HG02981 (cell line): Measurements from ENCODE around the gene SCML2.
"Not testable (repeated sequence)": the region's sequence is repeated elsewhere in the genome, so short reads cannot be mapped to it uniquely, and the experiment has no call there.

Experiments used
- ATAC-seq: cut with Tn5 transposase; IDR thresholded peaks from one replicate; pipeline ENCODE4 v1.9.1; 2021; ENCODE audit warnings: mild to moderate bottlenecking, moderate library complexity; ENCODE audit not compliant: unreplicated experiment

SCML2 gene

GRCh38 chrX:18354369-18355223 is at the start of gene SCML2:
Gene SCML2, minus strand, starts transcription at chrX:18354688. Its CDS starts 20,617 bp downstream, at chrX:18334071.
- ATAC-seq: no peak

DNA sequence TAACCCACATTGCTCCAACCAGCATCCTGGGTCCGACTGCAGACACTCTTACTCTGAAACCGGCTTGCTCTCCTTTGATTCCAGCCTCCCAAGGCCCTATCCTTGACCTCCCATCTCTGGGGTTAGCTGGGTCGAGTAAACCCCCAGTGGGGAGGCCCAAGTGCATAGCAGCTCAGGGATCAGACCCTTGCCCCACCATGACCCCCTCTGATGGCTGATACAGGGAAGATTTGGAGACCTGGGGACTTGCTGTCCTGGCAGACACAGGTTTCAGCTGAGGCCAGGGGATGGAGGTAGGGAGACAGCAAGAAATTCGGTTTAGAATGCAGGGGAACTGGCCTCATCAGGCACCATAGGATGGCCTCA is 47.3 kb upstream of the SCML2 start:
- ATAC-seq: no peak

GRCh38 chrX:18394477-18394876 is 40.0 kb upstream of the SCML2 start:
- no peak for ATAC-seq

- no peak for ATAC-seq
These were observed 36.6 kb upstream of the SCML2 start for GRCh38 chrX:18390941-18391538.

GRCh38 chrX:18389966-18390365 is 35.5 kb upstream of the SCML2 start:
- no peak for ATAC-seq

- no peak for ATAC-seq
These were observed 23.3 kb upstream of the SCML2 start for GRCh38 chrX:18377796-18378195.

DNA sequence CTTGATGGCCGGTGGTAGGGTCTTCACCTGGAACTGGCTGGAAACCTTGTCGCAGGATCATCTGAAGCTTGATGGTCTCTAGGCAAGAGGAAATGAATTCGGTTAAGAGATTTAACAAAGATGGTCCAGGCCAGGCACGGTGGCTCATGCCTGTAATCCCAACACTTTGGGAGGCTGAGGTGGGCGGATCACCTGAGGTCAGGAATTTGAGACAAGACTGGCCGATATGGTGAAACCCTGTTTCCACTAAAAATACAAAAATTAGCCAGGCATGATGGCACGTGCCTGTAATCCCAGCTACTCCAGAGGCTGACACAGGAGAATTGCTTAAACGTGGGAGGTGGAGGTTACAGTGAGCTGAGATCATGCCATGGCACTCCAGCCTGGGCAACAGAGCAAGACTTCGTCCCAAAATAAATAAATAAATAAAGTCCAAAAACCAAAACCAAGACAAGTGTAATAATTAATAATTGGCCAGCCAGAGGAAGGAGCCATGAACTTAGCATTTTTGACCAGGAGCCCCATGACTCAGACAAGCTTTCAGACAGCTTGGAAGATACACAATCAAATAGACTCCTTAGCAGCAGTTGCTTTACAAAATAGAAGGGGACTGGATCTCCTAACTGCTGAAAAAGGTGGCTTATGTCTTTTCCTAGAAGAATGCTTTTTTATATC is 20.8 kb upstream of the SCML2 start:
- not testable (repeated sequence) for ATAC-seq

- ATAC-seq: not testable (repeated sequence)
These were observed 14.6 kb upstream of the SCML2 start for GRCh38 chrX:18369096-18369495.

- ATAC-seq: no peak
These were observed 13.9 kb upstream of the SCML2 start for GRCh38 chrX:18368402-18368801.

GRCh38 chrX:18360867-18361266 is 6.4 kb upstream of the SCML2 start:
- ATAC-seq: no peak

DNA sequence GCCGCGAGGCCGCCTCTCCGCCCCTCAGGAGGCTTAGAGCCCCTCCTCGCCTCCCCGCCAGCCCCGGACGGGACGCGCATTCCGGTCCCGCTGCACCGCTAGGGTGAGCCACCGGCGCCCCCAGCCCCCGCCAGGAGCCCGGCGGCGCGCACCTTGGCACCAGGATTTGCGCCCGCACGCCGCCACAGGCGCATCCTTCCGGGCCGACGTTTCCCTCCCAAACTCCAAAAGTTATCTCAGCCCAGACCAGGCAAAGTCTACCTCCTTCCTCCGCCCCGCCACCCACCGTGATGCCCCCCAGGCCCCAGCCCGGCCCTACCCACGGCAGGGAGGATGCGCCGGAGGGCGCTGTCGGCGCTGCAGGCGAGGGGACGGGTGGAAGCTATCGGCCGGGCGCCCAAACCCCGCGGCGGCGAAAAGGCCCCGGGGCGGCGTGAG is 538 bp downstream of the SCML2 start:
- no peak for ATAC-seq

DNA sequence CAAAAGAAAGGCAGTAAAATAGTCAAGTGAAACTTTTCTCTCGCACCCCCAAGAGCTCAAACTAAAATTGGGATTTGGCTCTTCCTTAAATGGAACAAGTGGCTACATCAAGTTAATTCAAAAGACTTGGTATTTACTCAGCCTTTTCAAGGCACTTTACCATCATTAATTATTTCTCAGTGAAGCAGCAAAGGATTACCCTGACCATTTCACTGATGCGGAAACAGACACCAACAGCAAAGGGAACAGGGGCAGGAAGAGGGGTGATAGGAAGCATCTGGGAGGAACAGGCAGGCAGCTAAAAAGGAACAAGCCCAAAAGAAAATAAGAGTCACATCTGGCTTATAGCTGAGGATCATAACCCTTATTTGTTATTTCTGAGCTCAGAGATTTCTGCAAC is 2.7 kb downstream of the SCML2 start:
- ATAC-seq: no peak

- ATAC-seq: no peak
These were observed 6.4 kb downstream of the SCML2 start for GRCh38 chrX:18348047-18348446.

GRCh38 chrX:18309401-18309800 is 45.1 kb downstream of the SCML2 start:
- no peak for ATAC-seq

GRCh38 chrX:18297251-18297650 is 57.2 kb downstream of the SCML2 start:
- ATAC-seq: no peak

DNA sequence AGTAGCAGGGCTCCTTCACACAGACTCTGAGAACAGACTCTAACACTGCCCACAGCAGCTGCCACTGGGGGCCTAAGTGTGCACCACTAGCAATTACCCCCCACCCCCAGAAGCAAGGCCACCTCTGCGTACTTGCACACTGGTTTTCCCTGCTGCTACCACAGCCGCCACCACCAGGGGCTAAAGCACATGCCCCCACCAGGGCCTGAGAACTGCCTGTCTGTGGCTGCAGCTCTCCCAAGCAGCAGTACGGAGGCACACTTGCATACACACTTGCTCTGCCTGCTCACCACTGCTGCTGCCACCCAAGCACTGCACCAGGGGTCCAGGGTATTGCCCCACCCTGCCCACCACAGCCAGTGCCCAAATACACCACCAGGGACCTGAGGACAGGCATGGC is 59.6 kb downstream of the SCML2 start:
- no peak for ATAC-seq

DNA sequence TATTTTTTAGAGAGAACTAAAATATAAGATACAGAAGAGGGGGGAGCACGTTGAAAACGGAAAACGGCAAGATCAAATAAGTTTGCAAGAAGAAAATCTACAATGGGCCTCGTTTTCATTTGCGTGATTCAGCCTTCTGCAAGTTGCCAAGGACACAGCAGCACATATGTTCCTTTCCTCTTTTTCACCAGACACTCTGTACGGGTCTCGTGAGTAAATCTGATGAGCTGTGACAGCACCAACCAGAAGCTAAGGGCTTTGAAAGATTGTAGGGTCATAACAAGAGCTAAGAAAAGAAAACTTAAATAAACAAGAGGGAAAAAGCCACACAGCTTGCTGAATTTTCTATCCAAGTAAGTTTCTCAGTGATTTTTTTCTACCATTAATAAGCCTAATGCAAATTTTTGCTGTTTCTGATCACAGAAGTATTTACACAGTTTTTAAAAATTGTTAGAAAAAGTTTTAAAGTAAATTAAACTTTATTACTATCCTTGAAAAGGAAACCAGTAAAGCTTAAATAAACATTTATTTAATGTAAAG is 63.4 kb downstream of the SCML2 start:
- ATAC-seq: no peak

DNA sequence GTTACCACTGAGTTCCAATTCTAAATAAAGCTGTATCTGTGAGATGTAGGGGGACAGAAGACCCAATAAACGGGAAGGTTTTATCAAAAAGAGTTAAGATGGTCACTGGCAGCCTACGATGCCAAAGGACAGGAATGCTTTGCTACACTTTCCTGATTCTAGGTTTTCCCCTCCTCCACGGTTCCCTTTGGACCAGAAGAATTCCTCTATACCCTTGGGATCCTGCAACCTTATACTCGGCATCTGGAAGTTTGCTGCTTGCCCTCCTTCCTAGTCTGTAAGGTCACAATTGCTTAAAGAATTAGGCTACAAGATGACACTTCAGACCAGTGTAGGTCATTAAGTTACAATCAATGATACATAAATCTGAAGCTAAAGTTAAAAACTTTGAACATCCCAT is 64.3 kb downstream of the SCML2 start:
- ATAC-seq: no peak

DNA sequence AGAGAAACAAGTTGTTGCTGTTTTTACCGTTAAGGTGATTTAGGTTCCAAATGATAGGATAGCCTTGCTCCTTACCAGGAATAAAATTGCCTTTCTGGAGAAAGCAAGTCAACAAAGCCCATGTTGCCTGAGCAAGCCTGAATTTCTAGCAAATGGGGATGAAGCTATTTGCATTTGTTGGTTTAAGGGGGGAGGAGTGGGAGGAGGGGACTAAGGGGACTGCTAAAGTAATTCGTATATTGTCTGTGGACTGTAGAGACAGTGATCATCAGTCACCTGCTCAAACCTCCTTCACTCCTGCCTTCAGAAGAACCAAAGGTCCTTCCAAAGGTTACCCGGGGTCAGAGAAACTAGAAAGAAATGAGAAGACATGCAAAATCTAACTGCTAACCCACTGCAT is 65.8 kb downstream of the SCML2 start:
- ATAC-seq: no peak

GRCh38 chrX:18286322-18286831 is 68.1 kb downstream of the SCML2 start:
- no peak for ATAC-seq

DNA sequence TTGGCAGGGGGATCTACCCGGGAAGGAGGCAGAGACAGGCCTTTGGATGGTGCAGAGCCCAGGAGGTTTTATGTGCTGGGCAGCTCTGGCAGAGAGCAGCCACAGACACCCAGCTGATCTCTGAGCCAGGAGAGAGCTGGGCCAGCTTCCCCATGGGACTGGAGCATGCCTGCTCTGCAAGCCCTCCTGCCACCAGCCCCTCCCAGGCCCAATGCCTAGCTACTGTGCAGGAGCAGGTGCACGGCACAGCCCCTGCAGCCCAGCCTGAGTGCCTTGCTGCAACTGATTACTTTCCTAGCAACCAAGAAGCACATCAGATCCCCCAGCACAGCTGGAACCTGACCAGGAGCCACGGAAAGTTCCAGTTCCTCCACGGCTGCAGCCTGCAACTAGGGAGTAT is 76.0 kb downstream of the SCML2 start:
- no peak for ATAC-seq
